HG02642 (cell line): ENCODE data around the gene IL33.
"Not testable (repeated sequence)": the region's sequence is repeated elsewhere in the genome, so short reads cannot be mapped to it uniquely, and the experiment has no call there.

Experiments
- ATAC-seq: cut with Tn5 transposase; IDR thresholded peaks from one replicate; pipeline ENCODE4 v1.9.1; 2021; ENCODE audit warnings: mild to moderate bottlenecking; ENCODE audit not compliant: unreplicated experiment, poor library complexity

IL33 gene

GRCh38 chr9:6215562-6215961, at the start of gene IL33:
TSS of gene IL33 (plus strand) at chr9:6215807. CDS start at chr9:6241695, 25,888 bp downstream.
- no peak for ATAC-seq

- ATAC-seq, result no peak
These were observed 43.9 kb upstream of the IL33 start for GRCh38 chr9:6171667-6172066.

GRCh38 chr9:6173914-6174313, 41.7 kb upstream of the IL33 start:
- no peak for ATAC-seq

GRCh38 chr9:6182549-6183226, 32.9 kb upstream of the IL33 start:
- not testable (repeated sequence) for ATAC-seq

- ATAC-seq, result no peak
These were observed 32.4 kb upstream of the IL33 start for GRCh38 chr9:6183227-6183551.

- no peak for ATAC-seq
These were observed 32.0 kb upstream of the IL33 start for GRCh38 chr9:6183627-6184026.

- ATAC-seq, result peak; percentile 96
These were observed 30.6 kb upstream of the IL33 start for GRCh38 chr9:6184749-6185645.

GRCh38 chr9:6186691-6187090, 28.9 kb upstream of the IL33 start:
- ATAC-seq, result no peak

GRCh38 chr9:6187272-6187671, 28.3 kb upstream of the IL33 start:
- no peak for ATAC-seq

GRCh38 chr9:6188466-6188865, 27.1 kb upstream of the IL33 start:
- ATAC-seq, result no peak

GRCh38 chr9:6188906-6189305, 26.7 kb upstream of the IL33 start:
- no peak for ATAC-seq

- no peak for ATAC-seq
These were observed 20.7 kb upstream of the IL33 start for GRCh38 chr9:6194934-6195333.

- no peak for ATAC-seq
These were observed 19.8 kb upstream of the IL33 start for GRCh38 chr9:6195714-6196360.

- no peak for ATAC-seq
These were observed 18.3 kb upstream of the IL33 start for GRCh38 chr9:6197330-6197729.

GRCh38 chr9:6198251-6198650, 17.4 kb upstream of the IL33 start:
- ATAC-seq, result no peak

GRCh38 chr9:6199596-6199995, 16.0 kb upstream of the IL33 start:
- no peak for ATAC-seq

- ATAC-seq, result no peak
These were observed 14.8 kb upstream of the IL33 start for GRCh38 chr9:6200761-6201160.

GRCh38 chr9:6209966-6210365, 5.6 kb upstream of the IL33 start:
- ATAC-seq, result no peak

GRCh38 chr9:6212722-6213375, 2.8 kb upstream of the IL33 start:
- no peak for ATAC-seq

- ATAC-seq, result no peak
These were observed 1.2 kb upstream of the IL33 start for GRCh38 chr9:6214434-6214833.

GRCh38 chr9:6214903-6215302, 704 bp upstream of the IL33 start:
- no peak for ATAC-seq
